ENCODE results near the gene C2CD2L.
"Not testable (repeated sequence)": the region's sequence is repeated elsewhere in the genome, so short reads cannot be mapped to it uniquely, and the experiment has no call there.

Gene C2CD2L

GRCh38 chr11:119115484-119116234, 8.5 kb downstream of the C2CD2L start:
- DNase-seq (ENCODE audit: low read depth, low spot score), result no peak

GRCh38 chr11:119116235-119116594, 9.1 kb downstream of the C2CD2L start:
- no peak for DNase-seq (ENCODE audit: low read depth, low spot score)

- no peak for DNase-seq (ENCODE audit: low read depth, low spot score)
Measured at GRCh38 chr11:119116601-119117000, 9.5 kb downstream of the C2CD2L start.

GRCh38 chr11:119117004-119117706, 10.0 kb downstream of the C2CD2L start:
- DNase-seq (ENCODE audit: low read depth, low spot score), result no peak

GRCh38 chr11:119118227-119118626, 11.1 kb downstream of the C2CD2L start:
- no peak for DNase-seq (ENCODE audit: low read depth, low spot score)

GRCh38 chr11:119118946-119119345, 11.8 kb downstream of the C2CD2L start:
- no peak for DNase-seq (ENCODE audit: low read depth, low spot score)

- DNase-seq (ENCODE audit: low read depth, low spot score), result no peak
Measured at GRCh38 chr11:119120639-119121007, 13.5 kb downstream of the C2CD2L start.

GRCh38 chr11:119121008-119121810, 14.1 kb downstream of the C2CD2L start, which contains the start of gene HINFP:
Gene HINFP (plus strand): TSS chr11:119121580. CDS start chr11:119126945, 5,365 bp downstream.
- peak; percentile 100 for DNase-seq (ENCODE audit: low read depth, low spot score)

GRCh38 chr11:119121811-119122124, 14.6 kb downstream of the C2CD2L start:
- no peak for DNase-seq (ENCODE audit: low read depth, low spot score)

- DNase-seq (ENCODE audit: low read depth, low spot score), result no peak
Measured at GRCh38 chr11:119125821-119126220, 18.7 kb downstream of the C2CD2L start.

- DNase-seq (ENCODE audit: low read depth, low spot score), result no peak
Measured at GRCh38 chr11:119126675-119127268, 19.6 kb downstream of the C2CD2L start.

- DNase-seq (ENCODE audit: low read depth, low spot score), result no peak
Measured at GRCh38 chr11:119130662-119131061, 23.5 kb downstream of the C2CD2L start.

- DNase-seq (ENCODE audit: low read depth, low spot score), result no peak
Measured at GRCh38 chr11:119134389-119134978, 27.3 kb downstream of the C2CD2L start.

- not testable (repeated sequence) for DNase-seq (ENCODE audit: low read depth, low spot score)
Measured at GRCh38 chr11:119139276-119139675, 32.1 kb downstream of the C2CD2L start.

- DNase-seq (ENCODE audit: low read depth, low spot score), result no peak
Measured at GRCh38 chr11:119144825-119145486, 37.8 kb downstream of the C2CD2L start.

- DNase-seq (ENCODE audit: low read depth, low spot score), result no peak
Measured at GRCh38 chr11:119145551-119145950, 38.4 kb downstream of the C2CD2L start.

- no peak for DNase-seq (ENCODE audit: low read depth, low spot score)
Measured at GRCh38 chr11:119147604-119148333, 40.6 kb downstream of the C2CD2L start.

- no peak for DNase-seq (ENCODE audit: low read depth, low spot score)
Measured at GRCh38 chr11:119148720-119149017, 41.5 kb downstream of the C2CD2L start.

GRCh38 chr11:119149018-119149785, 42.1 kb downstream of the C2CD2L start, which contains the start of gene ABCG4:
Gene ABCG4 (plus strand): TSS chr11:119149052. CDS start chr11:119149966, 914 bp downstream.
- no peak for DNase-seq (ENCODE audit: low read depth, low spot score)

GRCh38 chr11:119149786-119150275, 42.7 kb downstream of the C2CD2L start:
- no peak for DNase-seq (ENCODE audit: low read depth, low spot score)

All from activated CD4-positive, CD25-positive, alpha-beta regulatory T cell treated with anti-CD3 and anti-CD28 coated beads, Interleukin-2, amount 50 U/mL, for 16 hours (primary cell).